ENCODE measurements around the gene VEGFD. TPM values are rescaled to one million over a fixed set of nuclear protein-coding genes. Genes with fewer than 3 reads are reported as not detected.

Gene VEGFD
- total and polyA plus RNA-seq, 10 donors, result 0.52 to 4.4 (median 1.0) TPM

GRCh38 chrX:15322072-15322471 is 62.1 kb downstream of the VEGFD start:
- H3K27ac ChIP-seq, result peak overlapping the region in 3 of 8 donors; percentile 26 to 51 (median 32)
- no peak for DNase-seq
- peaks cover 0 to 50% (median 11%) of the 10 kb centered on the region in 6 donors for H3K36me3 ChIP-seq
- no peak overlapping the region for H3K4me3 ChIP-seq
- H3K9me3 ChIP-seq, result no peaks in the 10 kb centered on the region
- H3K27me3 ChIP-seq (replicated peaks in 1 of 7), result no peaks in the 10 kb centered on the region
- no peak for TF ChIP-seq POLR2A (IDR thresholded peaks at IDR 0.05)
- TF ChIP-seq CTCF (IDR thresholded peaks at IDR 0.05 in 8 of 11, conservative IDR thresholded peaks at IDR 0.05 in 3 of 11), result no peak
- TF ChIP-seq POLR2AphosphoS5 (IDR thresholded peaks at IDR 0.05), result no peak
- no peaks in the 10 kb centered on the region for H3K4me1 ChIP-seq
- intact Hi-C loops (cut with DNase I; ENCODE audit: low total_unique reads), result no loop called here
- 69 to 90% (median 88%) methylated on average over 3 of the region's 3 CpGs for WGBS, 5 donors

GRCh38 chrX:15321447-15321846 is 62.8 kb downstream of the VEGFD start:
- Histone ChIP-seq H3K36me3 (peaks cover 0 to 50% (median 11%) of the 10 kb centered on the region in 6 donors), H3K27me3 (replicated peaks in 1 of 7) (no peaks in the 10 kb centered on the region), H3K4me1 (no peaks in the 10 kb centered on the region), H3K4me3 (no peak overlapping the region), H3K27ac (peak overlapping the region in 3 of 8 donors; percentile 26 to 51 (median 32)), H3K9me3 (no peaks in the 10 kb centered on the region)
- intact Hi-C loops (cut with DNase I; ENCODE audit: low total_unique reads), result no loop called here
- WGBS, 5 donors, result 43 to 68% (median 61%) methylated on average over 4 of the region's 4 CpGs
- no peak for TF ChIP-seq POLR2A (IDR thresholded peaks at IDR 0.05)
- peak in 1 of 3 donors; percentile 4 for TF ChIP-seq POLR2AphosphoS5 (IDR thresholded peaks at IDR 0.05)
- DNase-seq, result no peak

- intact Hi-C loops (cut with DNase I; ENCODE audit: low total_unique reads), result no loop called here
- H3K9me3 ChIP-seq, result no peaks in the 10 kb centered on the region
- no peak overlapping the region for H3K27ac ChIP-seq
- no peaks in the 10 kb centered on the region for H3K27me3 ChIP-seq (replicated peaks in 1 of 7)
- TF ChIP-seq POLR2A (IDR thresholded peaks at IDR 0.05), result no peak
- TF ChIP-seq POLR2AphosphoS5 (IDR thresholded peaks at IDR 0.05), result no peak
- TF ChIP-seq CTCF (IDR thresholded peaks at IDR 0.05 in 8 of 11, conservative IDR thresholded peaks at IDR 0.05 in 3 of 11), result no peak
- no peak for DNase-seq
- no peaks in the 10 kb centered on the region for H3K4me1 ChIP-seq
- WGBS, 5 donors, result 72 to 93% (median 84%) methylated on average over 4 of the region's 4 CpGs
- H3K4me3 ChIP-seq, result no peak overlapping the region
- H3K36me3 ChIP-seq, result peaks cover 0 to 50% (median 11%) of the 10 kb centered on the region in 6 donors
These were observed 63.9 kb downstream of the VEGFD start for GRCh38 chrX:15320297-15320696.

- H3K27ac ChIP-seq, result no peak overlapping the region
- 83 to 96% (median 94%) methylated on average over 4 of the region's 4 CpGs for WGBS, 5 donors
- intact Hi-C loops (cut with DNase I; ENCODE audit: low total_unique reads), result no loop called here
- TF ChIP-seq POLR2AphosphoS5 (IDR thresholded peaks at IDR 0.05), result no peak
- no peak for TF ChIP-seq POLR2A (IDR thresholded peaks at IDR 0.05)
- TF ChIP-seq CTCF (IDR thresholded peaks at IDR 0.05 in 8 of 11, conservative IDR thresholded peaks at IDR 0.05 in 3 of 11), result no peak
- H3K4me1 ChIP-seq, result no peaks in the 10 kb centered on the region
- no peak for DNase-seq
- H3K36me3 ChIP-seq, result peaks cover 0 to 41% (median 4%) of the 10 kb centered on the region in 6 donors
- no peak overlapping the region for H3K4me3 ChIP-seq
- H3K27me3 ChIP-seq (replicated peaks in 1 of 7), result no peaks in the 10 kb centered on the region
- H3K9me3 ChIP-seq, result no peaks in the 10 kb centered on the region
These were observed 65.1 kb downstream of the VEGFD start for GRCh38 chrX:15319075-15319474.

GRCh38 chrX:15315509-15315908 is 68.7 kb downstream of the VEGFD start, which contains the start of gene ASB11:
ASB11 (minus strand) TSS chrX:15315640; CDS start chrX:15315605, 35 bp downstream.
- Histone ChIP-seq H3K4me3 (no peak within 1 kb of the TSS), H3K4me1 (no peaks in the 10 kb centered on the region), H3K36me3 (peaks cover 0 to 6% (median 1%) of the 10 kb centered on the region in 6 donors), H3K9me3 (no peaks in the 10 kb centered on the region), H3K27ac (no peak within 1 kb of the TSS), H3K27me3 (replicated peaks in 1 of 7) (no peaks in the 10 kb centered on the region)
- 64 to 91% (median 80%) methylated on average over 3 of the region's 3 CpGs for WGBS, 5 donors
- TF ChIP-seq POLR2AphosphoS5 (IDR thresholded peaks at IDR 0.05) (no peak), POLR2A (IDR thresholded peaks at IDR 0.05) (no peak), CTCF (IDR thresholded peaks at IDR 0.05 in 8 of 11, conservative IDR thresholded peaks at IDR 0.05 in 3 of 11) (no peak)
- DNase-seq, result no peak
- intact Hi-C loops (cut with DNase I; ENCODE audit: low total_unique reads), result no loop called here

Data from spleen (tissue), 11 donors.